Neuron (in vitro differentiated cells): ENCODE data around the gene TEN1.

Experiments used
- H2AFZ ChIP-seq: one replicate; pipeline ENCODE4 v1.6.1; 2013; ENCODE audit warnings: low read depth, mild to moderate bottlenecking, inconsistent platforms, low read length, moderate library complexity
- H3K27me3 ChIP-seq: one replicate; pipeline ENCODE4 v1.6.1; 2013; ENCODE audit warnings: low read length; ENCODE audit not compliant: insufficient read depth
- H3K36me3 ChIP-seq: one replicate; pipeline ENCODE4 v1.6.1; 2013; ENCODE audit warnings: low read length; ENCODE audit not compliant: insufficient read depth
- H3K4me1 ChIP-seq: one replicate; pipeline ENCODE4 v1.6.1; 2013; ENCODE audit warnings: low read length; ENCODE audit not compliant: insufficient read depth
- H3K4me3 ChIP-seq: 2 replicates; pipeline ENCODE4 v1.5.1; 2013; ENCODE audit warnings: mild to moderate bottlenecking, low read length, moderate library complexity
- H3K9me3 ChIP-seq: one replicate; pipeline ENCODE4 v1.6.1; 2013; ENCODE audit warnings: low read length

Gene TEN1

GRCh38 chr17:76004750-76005262 lies 25.8 kb downstream of the TEN1 start:
- no peak overlapping the region for H2AFZ ChIP-seq
- H3K9me3 ChIP-seq = no peaks in the 10 kb centered on the region
- H3K4me3 ChIP-seq = no peak overlapping the region
- H3K4me1 ChIP-seq = no peaks in the 10 kb centered on the region
- peaks cover 9% of the 10 kb centered on the region for H3K36me3 ChIP-seq
- H3K27me3 ChIP-seq = no peaks in the 10 kb centered on the region

- Histone ChIP-seq H3K4me1 (no peaks in the 10 kb centered on the region), H3K9me3 (no peaks in the 10 kb centered on the region), H2AFZ (no peak overlapping the region), H3K36me3 (peaks cover 9% of the 10 kb centered on the region), H3K4me3 (no peak overlapping the region), H3K27me3 (no peaks in the 10 kb centered on the region)
Observed at GRCh38 chr17:76005263-76006149, 26.5 kb downstream of the TEN1 start.

GRCh38 chr17:76007131-76007849 lies 28.2 kb downstream of the TEN1 start:
- Histone ChIP-seq H3K9me3 (no peaks in the 10 kb centered on the region), H3K4me1 (no peaks in the 10 kb centered on the region), H3K4me3 (no peak overlapping the region), H2AFZ (no peak overlapping the region), H3K36me3 (no peaks in the 10 kb centered on the region), H3K27me3 (no peaks in the 10 kb centered on the region)

GRCh38 chr17:76007850-76008165 lies 28.8 kb downstream of the TEN1 start:
- no peaks in the 10 kb centered on the region for H3K4me1 ChIP-seq
- no peaks in the 10 kb centered on the region for H3K9me3 ChIP-seq
- H3K4me3 ChIP-seq = no peak overlapping the region
- H3K36me3 ChIP-seq = no peaks in the 10 kb centered on the region
- no peaks in the 10 kb centered on the region for H3K27me3 ChIP-seq
- H2AFZ ChIP-seq = no peak overlapping the region

- no peaks in the 10 kb centered on the region for H3K36me3 ChIP-seq
- H3K27me3 ChIP-seq = no peaks in the 10 kb centered on the region
- no peaks in the 10 kb centered on the region for H3K9me3 ChIP-seq
- no peaks in the 10 kb centered on the region for H3K4me1 ChIP-seq
- no peak overlapping the region for H3K4me3 ChIP-seq
- H2AFZ ChIP-seq = no peak overlapping the region
Observed at GRCh38 chr17:76008208-76008607, 29.2 kb downstream of the TEN1 start.

- no peaks in the 10 kb centered on the region for H3K9me3 ChIP-seq
- H3K4me1 ChIP-seq = peaks cover 2% of the 10 kb centered on the region
- no peak overlapping the region for H2AFZ ChIP-seq
- no peak overlapping the region for H3K4me3 ChIP-seq
- H3K27me3 ChIP-seq = no peaks in the 10 kb centered on the region
- no peaks in the 10 kb centered on the region for H3K36me3 ChIP-seq
Observed at GRCh38 chr17:76008630-76009425, 29.8 kb downstream of the TEN1 start.

GRCh38 chr17:76009447-76009846 lies 30.4 kb downstream of the TEN1 start:
- H3K36me3 ChIP-seq = no peaks in the 10 kb centered on the region
- peaks cover 5% of the 10 kb centered on the region for H3K4me1 ChIP-seq
- no peak overlapping the region for H3K4me3 ChIP-seq
- H3K27me3 ChIP-seq = no peaks in the 10 kb centered on the region
- H3K9me3 ChIP-seq = no peaks in the 10 kb centered on the region
- no peak overlapping the region for H2AFZ ChIP-seq

GRCh38 chr17:76009969-76010661 lies 31.1 kb downstream of the TEN1 start:
- H3K36me3 ChIP-seq = no peaks in the 10 kb centered on the region
- H2AFZ ChIP-seq = no peak overlapping the region
- peaks cover 5% of the 10 kb centered on the region for H3K4me1 ChIP-seq
- no peaks in the 10 kb centered on the region for H3K9me3 ChIP-seq
- H3K27me3 ChIP-seq = no peaks in the 10 kb centered on the region
- no peak overlapping the region for H3K4me3 ChIP-seq

- Histone ChIP-seq H2AFZ (no peak overlapping the region), H3K27me3 (peaks cover 3% of the 10 kb centered on the region), H3K4me3 (no peak overlapping the region), H3K9me3 (no peaks in the 10 kb centered on the region), H3K36me3 (no peaks in the 10 kb centered on the region), H3K4me1 (peaks cover 5% of the 10 kb centered on the region)
Observed at GRCh38 chr17:76011951-76012350, 32.9 kb downstream of the TEN1 start.

- Histone ChIP-seq H3K9me3 (no peaks in the 10 kb centered on the region), H3K27me3 (peaks cover 11% of the 10 kb centered on the region), H3K4me3 (no peak overlapping the region), H3K4me1 (peaks cover 5% of the 10 kb centered on the region), H2AFZ (peak overlapping the region; percentile 8), H3K36me3 (no peaks in the 10 kb centered on the region)
Observed at GRCh38 chr17:76013377-76013932, 34.4 kb downstream of the TEN1 start.

GRCh38 chr17:76014100-76014924 lies 35.3 kb downstream of the TEN1 start:
- Histone ChIP-seq H3K27me3 (peaks cover 11% of the 10 kb centered on the region), H3K9me3 (no peaks in the 10 kb centered on the region), H2AFZ (peak overlapping the region; percentile 8), H3K36me3 (no peaks in the 10 kb centered on the region), H3K4me1 (peaks cover 5% of the 10 kb centered on the region), H3K4me3 (no peak overlapping the region)

- Histone ChIP-seq H3K4me1 (peaks cover 5% of the 10 kb centered on the region), H2AFZ (no peak overlapping the region), H3K9me3 (no peaks in the 10 kb centered on the region), H3K36me3 (no peaks in the 10 kb centered on the region), H3K4me3 (no peak overlapping the region), H3K27me3 (peaks cover 11% of the 10 kb centered on the region)
Observed at GRCh38 chr17:76014925-76015261, 35.9 kb downstream of the TEN1 start.
